K562 (cell line): ENCODE measurements around the gene IRF2. TPM values are rescaled to one million over a fixed set of nuclear protein-coding genes. Genes with fewer than 3 reads are reported as not detected.

ENCODE experiments used
- C11orf30 ChIP-seq: fragments of 450-650 bp; IDR thresholded peaks from 2 replicates; pipeline ENCODE4 v1.6.1; 2016; ENCODE audit warnings: low read depth, mild to moderate bottlenecking
- DEAF1 ChIP-seq: fragments of 450-650 bp; formaldehyde crosslinking; IDR thresholded peaks from 2 replicates; pipeline ENCODE4 v1.4.0; 2020; ENCODE audit warnings: mild to moderate bottlenecking, moderate library complexity
- ETV5 ChIP-seq: sonication (generic); formaldehyde crosslinking; IDR thresholded peaks from 2 replicates; pipeline ENCODE4 v1.4.0; 2020; ENCODE audit warnings: low read depth, mild to moderate bottlenecking, missing genetic modification reagents
- PHF8 ChIP-seq: fragments of 200-600 bp; sonication (generic); IDR thresholded peaks from 2 replicates; pipeline ENCODE4 v1.6.1; 2012; ENCODE audit warnings: mixed run types, mild to moderate bottlenecking, inconsistent platforms, low read length, moderate library complexity, borderline replicate concordance
- SFPQ ChIP-seq: fragments of 200-400 bp; formaldehyde crosslinking; IDR thresholded peaks from 2 replicates; pipeline ENCODE4 v1.6.1; 2017; ENCODE audit warnings: mild to moderate bottlenecking, low read depth, low read length, moderate library complexity
- SIN3A ChIP-seq, 2 experiments: fragments of 150-350 bp in 1 of 2; IDR thresholded peaks; 2 replicates each; pipeline ENCODE4 v1.6.1; 2011 to 2016; ENCODE audit warnings: borderline replicate concordance in 2 of 2, low read depth in 2 of 2, low read length in 2 of 2, mild to moderate bottlenecking in 2 of 2, moderate library complexity in 2 of 2; ENCODE audit not compliant: control insufficient read depth in 1 of 2
- TEAD4 ChIP-seq, 2 experiments: sonication (generic) in 1 of 2; formaldehyde crosslinking in 1 of 2; IDR thresholded peaks; 2 replicates each; pipeline versions ENCODE4 v1.6.1 to v1.8.0; 2012 to 2022; ENCODE audit warnings: borderline replicate concordance in 1 of 2, inconsistent platforms in 1 of 2, low read length in 1 of 2, mild to moderate bottlenecking in 1 of 2, missing genetic modification reagents in 1 of 2
- TOE1 ChIP-seq, 2 experiments: fragments of 450-650 bp in 1 of 2; sonication (generic) in 1 of 2; formaldehyde crosslinking in 1 of 2; IDR thresholded peaks; 2 replicates each; pipeline versions ENCODE4 v1.7.1 to v1.8.0; 2016 to 2022; ENCODE audit warnings: borderline replicate concordance in 2 of 2, mild to moderate bottlenecking in 2 of 2, antibody characterized with exemption in 1 of 2, inconsistent platforms in 1 of 2, low read depth in 1 of 2, missing genetic modification reagents in 1 of 2, moderate library complexity in 1 of 2
- YY1 ChIP-seq, 3 experiments: IDR thresholded peaks; 2 replicates each; pipeline ENCODE4 v1.6.1; 2011; ENCODE audit warnings: low read length in 2 of 3, mild to moderate bottlenecking in 2 of 3, moderate library complexity in 2 of 3, borderline replicate concordance in 1 of 3, control low read depth in 1 of 3, low read depth in 1 of 3; ENCODE audit not compliant: insufficient read depth in 3 of 3, insufficient replicate concordance in 2 of 3, control insufficient read depth in 1 of 3, insufficient read length in 1 of 3; ENCODE audit errors: extremely low read depth in 1 of 3
- ZBTB34 ChIP-seq: fragments of 250-450 bp; sonication (Bioruptor Pico); IDR thresholded peaks from 2 replicates; pipeline ENCODE4 v1.8.0; 2021; ENCODE audit warnings: mild to moderate bottlenecking, moderate library complexity
- polyA plus RNA-seq, 8 experiments: library from polyadenylated mRNA; depleted of rRNA in 4 of 8; stranded (reverse) in 5 of 8; unstranded in 3 of 8; fragments of >200 nt; fragmentation: Nextera tagmentation in 2 of 8; fragmentation: Illumina TruSeq in 1 of 8; extraction: Ambion mirVana in 2 of 8; extraction: Trizol in 1 of 8; gene quantifications; 2 replicates each; pipeline versions ENCODE4 v1.2.1 to v1.2.3, GENCODE V29; 2011 to 2014; ENCODE audit warnings: inconsistent platforms in 1 of 8, missing spikeins in 1 of 8
- total RNA-seq, 7 experiments: library from RNA; depleted of rRNA in 6 of 7; stranded (reverse); fragments of >200 nt in 6 of 7; fragmentation: Illumina TruSeq in 2 of 7; extraction: Trizol in 2 of 7; gene quantifications; 2 replicates each; pipeline versions ENCODE4 v1.2.1 to v1.2.3, GENCODE V29; 2011 to 2021; ENCODE audit warnings: low replicate concordance in 1 of 7

The IRF2 gene
- total and polyA plus RNA-seq, 9 of the 15 experiments (the other 6 are each of a cell fraction or from before 2014, with no cell fraction given) = 7.1 to 17.1 (median 11.3) TPM

DNA sequence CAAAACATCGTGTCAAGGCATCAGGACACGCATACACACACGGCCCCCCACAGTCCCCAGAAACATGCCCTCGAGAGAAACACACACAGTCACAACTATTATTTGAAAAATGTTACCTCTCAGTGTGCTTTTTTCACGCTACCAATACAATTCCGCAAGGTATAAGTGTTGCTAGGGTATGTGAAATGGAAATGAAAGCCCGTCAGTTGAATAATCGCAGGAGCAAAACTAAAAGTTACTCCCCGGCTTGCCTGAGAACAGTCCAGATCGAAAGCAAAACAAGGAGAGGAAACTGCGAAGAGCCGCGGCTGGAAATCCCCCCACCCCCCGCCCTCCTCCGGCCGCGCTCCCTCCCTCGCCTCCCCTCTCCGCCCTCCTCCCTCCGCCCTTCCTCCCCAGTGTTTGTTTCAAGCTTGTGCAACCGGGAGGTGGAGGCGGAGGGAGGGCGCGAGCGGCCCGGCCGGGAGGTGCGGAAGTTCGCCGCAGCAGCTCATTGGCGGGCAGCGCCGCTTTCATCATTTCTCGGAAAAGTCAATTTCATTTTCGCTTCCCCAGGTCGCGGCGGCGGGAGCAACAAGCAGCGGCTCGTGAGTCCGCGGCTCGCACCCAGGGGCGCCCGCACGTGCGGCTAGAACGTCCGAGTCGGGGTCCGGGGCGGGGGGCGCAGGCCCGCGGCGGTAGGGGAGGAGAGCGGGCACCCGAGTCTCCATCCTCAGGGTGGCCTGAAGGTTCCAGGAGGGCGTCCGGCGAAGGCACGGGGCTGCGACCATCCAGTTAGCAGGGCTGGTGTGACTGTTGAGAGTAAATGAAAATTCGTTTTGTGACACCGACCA, at the start of gene IRF2 (continued):
- TF ChIP-seq YY1 (IDR thresholded peaks at IDR 0.05; ENCODE audit: borderline replicate concordance in 1 of 3, control insufficient read depth in 1 of 3, extremely low read depth in 1 of 3, insufficient read depth in 3 of 3, insufficient read length in 1 of 3, insufficient replicate concordance in 2 of 3, low read depth in 1 of 3, low read length in 2 of 3) (no peak), TOE1 (IDR thresholded peaks at IDR 0.05; ENCODE audit: borderline replicate concordance) (0 out of 2 replicates have a peak, but pooled peaks have one; percentile 3), TOE1 (CRISPR knock-in tag; IDR thresholded peaks at IDR 0.05; ENCODE audit: borderline replicate concordance, low read depth) (no peak), SFPQ (no peak), SIN3A (IDR thresholded peaks at IDR 0.05; ENCODE audit: borderline replicate concordance in 2 of 2, control insufficient read depth in 1 of 2, low read depth in 2 of 2, low read length in 2 of 2) (peak in 1 of 2 experiments; percentile 68; a peak in 1 of 4 replicates), ETV5 (peak; percentile 54; the same call in 1 of the 2 replicates), ZBTB34 (CRISPR knock-in tag) (no peak), C11orf30 (no peak), PHF8 (peak; percentile 79; the same call in 1 of the 2 replicates), TEAD4 (IDR thresholded peaks at IDR 0.05; ENCODE audit: low read length) (no peak; the same call in 1 of the 2 replicates), TEAD4 (CRISPR knock-in tag; IDR thresholded peaks at IDR 0.05; ENCODE audit: borderline replicate concordance) (no peak), DEAF1 (CRISPR knock-in tag) (no peak)
